BE2C (cell line): Measurements from ENCODE around the gene PLAGL1.

Experiments
- DNase-seq: peaks from one replicate; pipeline ENCODE4 v3.0.0-alpha.2; 2020
- H3K27me3 ChIP-seq: fragments of 250-450 bp; sonication (Bioruptor Pico); 2 replicates; pipeline ENCODE4 v1.5.1; 2020; ENCODE audit warnings: mild to moderate bottlenecking
- H3K36me3 ChIP-seq: fragments of 250-450 bp; sonication (Bioruptor Pico); 2 replicates; pipeline ENCODE4 v1.5.1; 2020; ENCODE audit warnings: mild to moderate bottlenecking
- H3K4me1 ChIP-seq: fragments of 250-450 bp; sonication (Bioruptor Pico); 2 replicates; pipeline ENCODE4 v1.5.1; 2020
- H3K4me3 ChIP-seq: 2 replicates; pipeline ENCODE4 v1.5.1; 2011; ENCODE audit warnings: low read depth, low read length
- H3K9me3 ChIP-seq: fragments of 250-450 bp; sonication (Bioruptor Pico); 2 replicates; pipeline ENCODE4 v1.5.1; 2020
- CTCF ChIP-seq: IDR thresholded peaks from 2 replicates; pipeline ENCODE4 v1.5.1; 2012; ENCODE audit warnings: mild to moderate bottlenecking, low read depth, low read length

PLAGL1 gene

GRCh38 chr6:143970456-143971218, 37.4 kb downstream of the PLAGL1 start:
- TF ChIP-seq CTCF = no peak
- Histone ChIP-seq H3K4me1 (no peaks in the 10 kb centered on the region), H3K4me3 (no peak overlapping the region), H3K27me3 (peaks cover 7% of the 10 kb centered on the region; the same call in 1 of the 2 replicates), H3K9me3 (no peaks in the 10 kb centered on the region), H3K36me3 (no peaks in the 10 kb centered on the region)
- DNase-seq = no peak

GRCh38 chr6:143969077-143969476, 39.0 kb downstream of the PLAGL1 start:
- Histone ChIP-seq H3K27me3 (peaks cover 7% of the 10 kb centered on the region; the same call in 1 of the 2 replicates), H3K36me3 (no peaks in the 10 kb centered on the region), H3K4me3 (no peak overlapping the region), H3K4me1 (no peaks in the 10 kb centered on the region), H3K9me3 (no peaks in the 10 kb centered on the region)
- DNase-seq = no peak
- TF ChIP-seq CTCF = no peak

- Histone ChIP-seq H3K27me3 (peaks cover 4% of the 10 kb centered on the region; the same call in 1 of the 2 replicates), H3K36me3 (no peaks in the 10 kb centered on the region), H3K4me1 (no peaks in the 10 kb centered on the region), H3K4me3 (no peak overlapping the region), H3K9me3 (no peaks in the 10 kb centered on the region)
- no peak for DNase-seq
- TF ChIP-seq CTCF = no peak
These were observed 40.2 kb downstream of the PLAGL1 start for GRCh38 chr6:143967706-143968376.

- Histone ChIP-seq H3K36me3 (no peaks in the 10 kb centered on the region), H3K27me3 (no peaks in the 10 kb centered on the region), H3K9me3 (no peaks in the 10 kb centered on the region), H3K4me1 (no peaks in the 10 kb centered on the region), H3K4me3 (no peak overlapping the region)
- no peak for DNase-seq
- no peak for TF ChIP-seq CTCF
These were observed 41.7 kb downstream of the PLAGL1 start for GRCh38 chr6:143966312-143966711.

- no peak for DNase-seq
- Histone ChIP-seq H3K4me3 (no peak overlapping the region), H3K36me3 (no peaks in the 10 kb centered on the region), H3K4me1 (no peaks in the 10 kb centered on the region), H3K27me3 (no peaks in the 10 kb centered on the region), H3K9me3 (no peaks in the 10 kb centered on the region)
- no peak for TF ChIP-seq CTCF
These were observed 42.4 kb downstream of the PLAGL1 start for GRCh38 chr6:143965503-143966171.

- no peaks in the 10 kb centered on the region for H3K27me3 ChIP-seq
- no peak for DNase-seq
- H3K4me1 ChIP-seq = no peaks in the 10 kb centered on the region
- H3K9me3 ChIP-seq = no peaks in the 10 kb centered on the region
- no peaks in the 10 kb centered on the region for H3K36me3 ChIP-seq
- no peak overlapping the region for H3K4me3 ChIP-seq
- TF ChIP-seq CTCF = no peak
These were observed 43.4 kb downstream of the PLAGL1 start for GRCh38 chr6:143964674-143965081.
